GM06990 (cell line): ENCODE measurements around the gene MPP2.

ENCODE experiments used
- DNase-seq: peaks from one replicate; pipeline ENCODE4 v3.0.0-alpha.2; 2011; ENCODE audit not compliant: insufficient read length; ENCODE audit errors: extremely low read depth
- H3K27me3 ChIP-seq: replicated peaks from 2 replicates; pipeline ENCODE4 v1.6.0; 2011; ENCODE audit warnings: low read length; ENCODE audit not compliant: control insufficient read depth, insufficient read depth
- H3K36me3 ChIP-seq: 2 replicates; pipeline ENCODE4 v1.5.1; 2011; ENCODE audit warnings: low read length; ENCODE audit not compliant: control insufficient read depth, insufficient read depth
- H3K4me3 ChIP-seq: replicated peaks from 2 replicates; pipeline ENCODE4 v1.5.1; 2011; ENCODE audit warnings: low read depth, mild to moderate bottlenecking, control low read depth, low read length
- TF ChIP-seq, protein P1 (sequence below): IDR thresholded peaks from 2 replicates; pipeline ENCODE4 v1.5.1; 2011; ENCODE audit warnings: low read length, control low read depth, mild to moderate bottlenecking, inconsistent platforms; ENCODE audit not compliant: insufficient read depth, poor library complexity, severe bottlenecking

Gene MPP2

DNA sequence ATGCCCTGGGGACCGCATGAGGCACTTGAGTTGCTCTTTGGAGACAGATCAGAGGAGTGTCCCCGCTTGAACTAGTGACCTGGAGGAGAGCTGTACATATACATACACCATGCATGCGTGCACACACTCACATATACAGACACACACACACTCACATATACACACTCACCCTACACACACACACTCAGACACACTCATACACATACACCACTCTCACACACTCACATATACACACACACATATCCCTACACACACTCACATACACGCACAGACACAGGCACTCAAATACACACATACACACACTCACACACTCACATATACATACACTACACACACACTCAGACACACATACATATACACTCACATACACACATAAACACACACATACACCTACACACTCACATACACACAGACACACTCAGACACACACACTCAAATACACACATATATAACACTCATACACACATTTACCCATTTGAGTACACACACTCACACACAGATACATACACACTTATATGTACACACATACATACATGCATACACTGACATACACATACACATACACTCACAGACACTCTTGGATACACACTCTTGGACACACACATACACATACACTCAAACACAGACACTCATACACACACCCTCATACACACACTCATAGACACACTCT, 5.4 kb upstream of the MPP2 start:
- no peak for DNase-seq
- Histone ChIP-seq H3K27me3 (no peaks in the 10 kb centered on the region; the same call in none of the 2 replicates), H3K36me3 (no peaks in the 10 kb centered on the region; the same call in 1 of the 2 replicates), H3K4me3 (no peak overlapping the region)
- TF ChIP-seq, protein P1, sequence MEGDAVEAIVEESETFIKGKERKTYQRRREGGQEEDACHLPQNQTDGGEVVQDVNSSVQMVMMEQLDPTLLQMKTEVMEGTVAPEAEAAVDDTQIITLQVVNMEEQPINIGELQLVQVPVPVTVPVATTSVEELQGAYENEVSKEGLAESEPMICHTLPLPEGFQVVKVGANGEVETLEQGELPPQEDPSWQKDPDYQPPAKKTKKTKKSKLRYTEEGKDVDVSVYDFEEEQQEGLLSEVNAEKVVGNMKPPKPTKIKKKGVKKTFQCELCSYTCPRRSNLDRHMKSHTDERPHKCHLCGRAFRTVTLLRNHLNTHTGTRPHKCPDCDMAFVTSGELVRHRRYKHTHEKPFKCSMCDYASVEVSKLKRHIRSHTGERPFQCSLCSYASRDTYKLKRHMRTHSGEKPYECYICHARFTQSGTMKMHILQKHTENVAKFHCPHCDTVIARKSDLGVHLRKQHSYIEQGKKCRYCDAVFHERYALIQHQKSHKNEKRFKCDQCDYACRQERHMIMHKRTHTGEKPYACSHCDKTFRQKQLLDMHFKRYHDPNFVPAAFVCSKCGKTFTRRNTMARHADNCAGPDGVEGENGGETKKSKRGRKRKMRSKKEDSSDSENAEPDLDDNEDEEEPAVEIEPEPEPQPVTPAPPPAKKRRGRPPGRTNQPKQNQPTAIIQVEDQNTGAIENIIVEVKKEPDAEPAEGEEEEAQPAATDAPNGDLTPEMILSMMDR: no peak

DNA sequence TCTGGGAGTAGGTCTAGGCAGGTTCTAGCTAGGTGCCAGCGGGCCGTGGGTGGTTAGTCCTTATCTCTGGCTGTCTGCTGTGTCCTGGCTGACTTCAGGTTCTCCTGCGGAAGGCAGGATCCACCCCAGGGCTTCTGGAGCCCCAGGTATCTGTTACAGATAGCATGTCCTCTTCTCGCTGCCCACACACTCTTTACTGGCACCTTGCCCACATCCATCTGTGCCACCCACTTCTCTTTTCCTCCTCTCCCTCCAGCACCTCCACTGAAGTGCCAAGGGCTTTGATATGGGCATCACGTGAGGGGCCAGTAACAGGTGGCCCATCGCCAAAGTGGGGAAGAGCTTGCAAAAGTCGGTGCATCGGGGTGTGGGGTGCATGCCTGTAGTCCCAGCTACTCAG, 4.6 kb upstream of the MPP2 start:
- H3K27me3 ChIP-seq: peaks cover 2% of the 10 kb centered on the region
- no peak for DNase-seq
- H3K4me3 ChIP-seq: no peak overlapping the region
- TF ChIP-seq, protein P1: no peak
- H3K36me3 ChIP-seq: no peaks in the 10 kb centered on the region; the same call in 1 of the 2 replicates

DNA sequence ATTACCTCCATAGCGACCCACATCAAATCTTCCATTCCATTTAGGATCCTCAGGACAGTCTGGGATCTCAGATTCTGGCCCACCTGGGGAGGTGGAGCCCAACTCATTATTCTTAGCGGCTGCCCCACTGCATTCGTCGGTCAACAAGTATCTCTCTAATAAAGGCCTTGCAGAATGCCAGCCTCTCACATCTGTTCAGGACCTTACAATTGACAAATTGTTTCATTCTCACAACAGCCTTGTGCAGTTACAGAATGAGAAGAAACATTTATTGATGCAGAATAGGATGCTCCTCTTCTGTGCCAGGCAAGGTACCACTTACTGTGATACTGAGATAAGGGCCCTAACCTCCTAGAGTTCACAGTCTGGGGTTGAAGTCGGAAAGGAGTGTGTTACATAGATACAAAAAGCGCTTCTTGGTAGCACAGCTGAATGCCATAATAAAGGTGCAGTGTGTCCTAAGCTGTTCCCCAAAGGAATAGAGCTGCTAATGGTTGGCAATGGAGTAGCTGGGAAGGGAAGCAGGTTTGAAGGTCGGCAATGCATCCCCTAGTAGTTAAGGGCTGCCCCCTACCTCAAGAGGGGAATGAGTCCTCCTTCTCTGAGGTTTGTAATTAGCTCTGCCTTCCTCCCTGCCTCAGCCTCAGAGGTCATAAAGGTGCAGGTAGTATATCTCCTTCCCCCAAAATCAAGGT, 2.3 kb upstream of the MPP2 start:
- TF ChIP-seq, protein P1: no peak
- H3K4me3 ChIP-seq: no peak overlapping the region
- H3K27me3 ChIP-seq: peaks cover 2% of the 10 kb centered on the region
- no peak for DNase-seq
- H3K36me3 ChIP-seq: no peaks in the 10 kb centered on the region

DNA sequence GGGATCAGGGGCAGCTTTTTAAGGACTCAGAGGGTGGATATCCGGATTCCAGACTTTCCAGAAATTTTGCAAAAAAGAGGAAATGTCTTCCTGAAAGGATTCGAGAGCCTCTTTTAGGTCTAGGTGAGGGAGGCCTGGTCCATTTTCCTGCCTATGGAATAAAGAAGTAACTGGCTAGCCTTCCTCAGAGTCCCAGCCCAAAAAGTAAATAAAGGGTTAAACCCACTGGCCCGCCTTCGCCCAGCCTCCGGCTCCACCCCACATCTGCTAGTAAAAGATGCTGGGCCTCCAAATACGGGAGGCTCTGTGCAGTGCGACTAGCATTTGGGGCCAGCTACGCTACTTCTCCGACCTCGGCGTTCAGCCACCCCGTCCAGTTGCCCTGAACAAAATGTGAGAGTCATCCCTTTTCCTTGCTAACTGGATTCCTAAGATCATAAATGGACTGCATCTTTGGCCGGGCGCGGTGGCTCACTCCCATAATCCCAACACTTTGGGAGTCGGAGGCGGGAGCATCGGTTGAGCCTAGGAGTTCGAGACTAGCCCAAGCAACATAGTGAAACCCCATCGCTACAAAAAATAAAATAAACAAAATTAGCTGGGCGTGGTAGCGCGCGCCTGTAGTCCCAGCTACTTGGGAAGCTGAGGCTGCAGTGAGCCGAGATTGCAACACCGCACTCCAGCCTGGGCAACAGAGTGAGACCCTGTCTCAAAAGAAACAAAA, 824 bp upstream of the MPP2 start:
- TF ChIP-seq, protein P1: no peak
- no peak overlapping the region for H3K4me3 ChIP-seq
- H3K27me3 ChIP-seq: peaks cover 2% of the 10 kb centered on the region
- no peak for DNase-seq
- H3K36me3 ChIP-seq: no peaks in the 10 kb centered on the region

DNA sequence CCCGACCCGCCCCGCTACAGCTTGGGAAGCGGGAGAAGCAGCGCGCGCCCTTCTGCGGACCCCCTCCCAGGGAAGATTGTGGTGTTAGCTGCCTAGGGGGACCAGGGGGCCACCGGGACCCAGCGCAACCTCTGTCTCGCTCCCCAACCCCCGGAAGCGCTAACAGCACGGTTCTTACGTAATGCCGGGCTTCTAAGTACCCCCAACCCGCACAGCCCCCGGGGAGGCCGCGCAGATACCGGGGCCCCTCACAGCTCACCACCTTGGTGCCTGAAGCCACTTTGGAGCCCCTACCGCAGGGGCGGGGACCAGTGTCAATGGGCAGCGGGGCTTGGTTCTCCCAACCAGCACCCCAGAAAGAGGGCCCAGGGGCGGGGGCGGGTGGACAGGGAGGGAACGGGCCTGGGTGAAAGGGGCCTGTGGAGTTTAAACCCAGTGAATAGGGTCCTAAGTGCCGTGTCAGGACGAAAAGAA, 348 bp downstream of the MPP2 start:
- TF ChIP-seq, protein P1: no peak
- H3K4me3 ChIP-seq: no peak overlapping the region
- H3K27me3 ChIP-seq: peaks cover 2% of the 10 kb centered on the region
- no peaks in the 10 kb centered on the region for H3K36me3 ChIP-seq
- DNase-seq: no peak
